HEK293 (cell line): ENCODE results near the gene MXI1.

Experiments
- BCL11A ChIP-seq: fragments of 450-650 bp; formaldehyde crosslinking; IDR thresholded peaks from 2 replicates; pipeline ENCODE4 v1.5.1; 2016; ENCODE audit warnings: low read depth, missing biosample characterization, missing genetic modification characterization
- CTCF ChIP-seq: fragments of 450-650 bp; formaldehyde crosslinking; IDR thresholded peaks from 2 replicates; pipeline ENCODE4 v1.5.1; 2016; ENCODE audit warnings: missing biosample characterization, missing genetic modification characterization
- ELK4 ChIP-seq: IDR thresholded peaks from 2 replicates; pipeline ENCODE4 v1.6.1; 2011; ENCODE audit warnings: mild to moderate bottlenecking, low read depth, low read length, borderline replicate concordance
- GFI1B ChIP-seq: fragments of 450-650 bp; formaldehyde crosslinking; IDR thresholded peaks from 2 replicates; pipeline ENCODE4 v1.5.1; 2016; ENCODE audit warnings: missing biosample characterization, missing genetic modification characterization
- KLF9 ChIP-seq: fragments of 450-650 bp; formaldehyde crosslinking; IDR thresholded peaks from 2 replicates; pipeline ENCODE4 v1.5.1; 2016; ENCODE audit warnings: missing biosample characterization, missing genetic modification characterization, low read depth
- PATZ1 ChIP-seq: fragments of 450-650 bp; formaldehyde crosslinking; IDR thresholded peaks from 2 replicates; pipeline ENCODE4 v1.5.1; 2016; ENCODE audit warnings: missing biosample characterization, missing genetic modification characterization
- PRDM10 ChIP-seq: fragments of 450-650 bp; formaldehyde crosslinking; IDR thresholded peaks from 2 replicates; pipeline ENCODE4 v1.5.1; 2016; ENCODE audit warnings: missing biosample characterization, missing genetic modification characterization
- SP2 ChIP-seq: fragments of 450-650 bp; formaldehyde crosslinking; IDR thresholded peaks from 2 replicates; pipeline ENCODE4 v1.5.1; 2016; ENCODE audit warnings: missing biosample characterization, missing genetic modification characterization
- WT1 ChIP-seq: fragments of 450-650 bp; formaldehyde crosslinking; IDR thresholded peaks from 2 replicates; pipeline ENCODE4 v1.5.1; 2016; ENCODE audit warnings: missing biosample characterization, missing genetic modification characterization
- YY1 ChIP-seq: fragments of 450-650 bp; formaldehyde crosslinking; IDR thresholded peaks from 2 replicates; pipeline ENCODE4 v1.5.1; 2018; ENCODE audit warnings: missing biosample characterization, missing genetic modification characterization
- ZBTB1 ChIP-seq: fragments of 450-650 bp; formaldehyde crosslinking; IDR thresholded peaks from 2 replicates; pipeline ENCODE4 v1.5.1; 2016; ENCODE audit warnings: missing biosample characterization, missing genetic modification characterization
- ZBTB17 ChIP-seq: fragments of 450-650 bp; formaldehyde crosslinking; IDR thresholded peaks from 2 replicates; pipeline ENCODE4 v1.5.1; 2016; ENCODE audit warnings: missing biosample characterization, missing genetic modification characterization
- ZBTB21 ChIP-seq: fragments of 450-650 bp; formaldehyde crosslinking; IDR thresholded peaks from 2 replicates; pipeline ENCODE4 v1.5.1; 2017; ENCODE audit warnings: missing biosample characterization, missing genetic modification characterization
- ZBTB8A ChIP-seq: fragments of 450-650 bp; formaldehyde crosslinking; IDR thresholded peaks from 2 replicates; pipeline ENCODE4 v1.5.1; 2016; ENCODE audit warnings: missing biosample characterization, missing genetic modification characterization
- ZFP41 ChIP-seq: fragments of 450-650 bp; formaldehyde crosslinking; IDR thresholded peaks from 2 replicates; pipeline ENCODE4 v1.5.1; 2016; ENCODE audit warnings: missing biosample characterization, missing genetic modification characterization, borderline replicate concordance
- ZNF146 ChIP-seq: fragments of 450-650 bp; formaldehyde crosslinking; IDR thresholded peaks from 2 replicates; pipeline ENCODE4 v1.5.1; 2016; ENCODE audit warnings: missing biosample characterization, missing genetic modification characterization
- ZNF148 ChIP-seq: fragments of 450-650 bp; formaldehyde crosslinking; IDR thresholded peaks from 2 replicates; pipeline ENCODE4 v1.5.0; 2017; ENCODE audit warnings: missing biosample characterization, missing genetic modification characterization, borderline replicate concordance
- ZNF155 ChIP-seq: fragments of 450-650 bp; formaldehyde crosslinking; IDR thresholded peaks from 2 replicates; pipeline ENCODE4 v1.5.1; 2016; ENCODE audit warnings: missing biosample characterization, missing genetic modification characterization
- ZNF169 ChIP-seq: fragments of 450-650 bp; formaldehyde crosslinking; IDR thresholded peaks from 2 replicates; pipeline ENCODE4 v1.5.1; 2016; ENCODE audit warnings: missing biosample characterization, missing genetic modification characterization
- ZNF221 ChIP-seq: fragments of 450-650 bp; formaldehyde crosslinking; IDR thresholded peaks from 2 replicates; pipeline ENCODE4 v1.5.1; 2017; ENCODE audit warnings: missing biosample characterization, missing genetic modification characterization, borderline replicate concordance
- ZNF223 ChIP-seq: fragments of 450-650 bp; formaldehyde crosslinking; IDR thresholded peaks from 2 replicates; pipeline ENCODE4 v1.5.1; 2016; ENCODE audit warnings: missing biosample characterization, missing genetic modification characterization
- ZNF354C ChIP-seq: fragments of 450-650 bp; formaldehyde crosslinking; IDR thresholded peaks from 2 replicates; pipeline ENCODE4 v1.5.1; 2016; ENCODE audit warnings: missing biosample characterization, missing genetic modification characterization, low read depth, borderline replicate concordance
- ZNF391 ChIP-seq: fragments of 450-650 bp; formaldehyde crosslinking; IDR thresholded peaks from 2 replicates; pipeline ENCODE4 v1.5.1; 2016; ENCODE audit warnings: low read depth, missing biosample characterization, missing genetic modification characterization, borderline replicate concordance
- ZNF423 ChIP-seq: fragments of 450-650 bp; formaldehyde crosslinking; IDR thresholded peaks from 2 replicates; pipeline ENCODE4 v1.5.1; 2016; ENCODE audit warnings: missing biosample characterization, missing genetic modification characterization
- ZNF433 ChIP-seq: fragments of 450-650 bp; formaldehyde crosslinking; IDR thresholded peaks from 2 replicates; pipeline ENCODE4 v1.5.1; 2016; ENCODE audit warnings: missing biosample characterization, missing genetic modification characterization, low read depth
- ZNF621 ChIP-seq: fragments of 450-650 bp; formaldehyde crosslinking; IDR thresholded peaks from 2 replicates; pipeline ENCODE4 v1.5.1; 2017; ENCODE audit warnings: missing biosample characterization, missing genetic modification characterization
- ZNF677 ChIP-seq: fragments of 450-650 bp; IDR thresholded peaks from 2 replicates; pipeline ENCODE4 v1.5.0; 2018; ENCODE audit warnings: missing biosample characterization, mild to moderate bottlenecking, missing genetic modification characterization, moderate library complexity
- ZNF776 ChIP-seq: fragments of 450-650 bp; formaldehyde crosslinking; IDR thresholded peaks from 2 replicates; pipeline ENCODE4 v1.5.0; 2017; ENCODE audit warnings: missing biosample characterization, missing genetic modification characterization, borderline replicate concordance
- ZNF837 ChIP-seq: fragments of 450-650 bp; formaldehyde crosslinking; IDR thresholded peaks from 2 replicates; pipeline ENCODE4 v1.5.1; 2016; ENCODE audit warnings: missing biosample characterization, missing genetic modification characterization

MXI1 gene

GRCh38 chr10:110225756-110226542, 18.5 kb downstream of the MXI1 start (continued):
- 0 out of 2 replicates have a peak, but pooled peaks have one; percentile 26 for TF ChIP-seq PATZ1 (tag by site-specific recombination)
- TF ChIP-seq ZBTB8A: peak; percentile 90
- no peak for TF ChIP-seq YY1 (tag by site-specific recombination)
- TF ChIP-seq ZNF433 (tag by site-specific recombination): no peak
- no peak; the same call in 1 of the 2 replicates for TF ChIP-seq PRDM10 (tag by site-specific recombination)
- no peak for TF ChIP-seq ZNF354C
- peak; percentile 85 for TF ChIP-seq SP2
- no peak for TF ChIP-seq ZNF146 (tag by site-specific recombination)
- TF ChIP-seq BCL11A (tag by site-specific recombination): no peak
- no peak for TF ChIP-seq ZNF391
- TF ChIP-seq ZNF423: 0 out of 2 replicates have a peak, but pooled peaks have one; percentile 27
- TF ChIP-seq ZNF169: no peak
- TF ChIP-seq WT1 (tag by site-specific recombination): no peak; the same call in 1 of the 2 replicates
- TF ChIP-seq ZNF677 (tag by site-specific recombination): no peak
- no peak for TF ChIP-seq ZNF621 (tag by site-specific recombination)
- no peak; the same call in 1 of the 2 replicates for TF ChIP-seq ELK4
- TF ChIP-seq ZNF837: no peak
- TF ChIP-seq ZNF223 (tag by site-specific recombination): no peak
- no peak for TF ChIP-seq ZNF221 (tag by site-specific recombination)
- no peak for TF ChIP-seq ZNF148 (tag by site-specific recombination)
- no peak for TF ChIP-seq GFI1B
- no peak for TF ChIP-seq ZBTB1 (tag by site-specific recombination)
- peak; percentile 76 for TF ChIP-seq CTCF
- no peak for TF ChIP-seq ZFP41 (tag by site-specific recombination)
- TF ChIP-seq ZNF776: no peak
- TF ChIP-seq ZBTB21 (tag by site-specific recombination): no peak
- TF ChIP-seq KLF9 (tag by site-specific recombination): peak; percentile 63; the same call in 1 of the 2 replicates
- no peak for TF ChIP-seq ZNF155 (tag by site-specific recombination)
- TF ChIP-seq ZBTB17 (tag by site-specific recombination): peak; percentile 72
